HCT116 (cell line): ENCODE measurements around the gene TIE1. TPM values are rescaled to one million over a fixed set of nuclear protein-coding genes. Genes with fewer than 3 reads are reported as not detected.

Source experiments
- ATAC-seq: fragments of 200-7000 bp; cut with Tn5 transposase; 2 replicates; pipeline ENCODE4 v1.9.1; 2020; ENCODE audit warnings: mild to moderate bottlenecking, moderate library complexity
- BruUV-seq: library from RNA; stranded (reverse); fragments of 400-500 nt; replicated peaks from 2 replicates; lab custom pipeline; 2021; lab: Mats Ljungman, UMichigan
- CTCF ChIA-PET: fragments of 300-600 bp; sonication (Branson Sonifier 250); formaldehyde crosslinking; loops from one replicate; lab custom pipeline; 2021; ENCODE audit warnings: antibody characterized with exemption; lab: Charles Lee
- POLR2A ChIA-PET: fragments of 300-600, 350-600 bp; sonication (Branson Sonifier 250); formaldehyde crosslinking; loops from one replicate; lab custom pipeline; 2021; ENCODE audit warnings: antibody characterized with exemption; lab: Charles Lee
- RAD21 ChIA-PET, 2 experiments: fragments of 300-600 bp; sonication (Branson Sonifier 250); formaldehyde crosslinking; loops; one replicate each; lab custom pipeline; 2023; ENCODE audit warnings: low total read pairs in 2 of 2; ENCODE audit not compliant: uncharacterized antibody in 2 of 2, unreplicated experiment in 2 of 2, low non-redundant PET in 1 of 2; lab: Charles Lee
- DNase-seq: peaks from one replicate; pipeline ENCODE4 v3.0.0-alpha.2; 2010; ENCODE audit warnings: low read depth, low spot score
- H2AFZ ChIP-seq: fragments of 200-600 bp; shearing (Covaris generic), sonication (generic); 2 replicates; pipeline ENCODE4 v1.6.1; 2017; ENCODE audit warnings: low read depth, mixed run types, mixed read lengths, antibody characterized with exemption, low read length; ENCODE audit not compliant: poor library complexity, severe bottlenecking
- H3K27ac ChIP-seq: 2 replicates; pipeline ENCODE4 v1.5.1; 2012; ENCODE audit warnings: low read depth, low read length
- H3K27me3 ChIP-seq: fragments of 200-600 bp; sonication (generic); 2 replicates; pipeline ENCODE4 v1.6.1; 2016; ENCODE audit warnings: mixed run types, low read length, mixed read lengths; ENCODE audit not compliant: insufficient read depth
- H3K36me3 ChIP-seq, 2 experiments: fragments of 200-500 bp in 1 of 2; fragments of 200-600 bp in 1 of 2; sonication (Bioruptor generic) in 1 of 2; sonication (generic) in 1 of 2; 2 replicates each; pipeline versions ENCODE4 v1.5.1 to v1.6.1; 2014 to 2016; ENCODE audit warnings: low read length in 2 of 2, inconsistent platforms in 1 of 2, mixed read lengths in 1 of 2, mixed run types in 1 of 2; ENCODE audit not compliant: insufficient read depth in 2 of 2, control insufficient read depth in 1 of 2
- H3K4me1 ChIP-seq, 2 experiments: fragments of 200-600 bp in 1 of 2; sonication (generic) in 1 of 2; 2 replicates each; pipeline versions ENCODE4 v1.5.1 to v1.6.1; 2012 to 2017; ENCODE audit warnings: low read length in 2 of 2, inconsistent platforms in 1 of 2, mild to moderate bottlenecking in 1 of 2, mixed read lengths in 1 of 2, mixed run types in 1 of 2, moderate library complexity in 1 of 2; ENCODE audit not compliant: insufficient read depth in 2 of 2, control insufficient read depth in 1 of 2
- H3K4me2 ChIP-seq: fragments of 200-600 bp; sonication (generic); 2 replicates; pipeline ENCODE4 v1.6.1; 2017; ENCODE audit warnings: mixed run types, low read length, mixed read lengths
- H3K4me3 ChIP-seq, 2 experiments: fragments of 200-600 bp in 1 of 2; sonication (generic) in 1 of 2; replicated peaks in 1 of 2; 2 replicates each; pipeline ENCODE4 v1.5.1; 2011 to 2016; ENCODE audit warnings: low read length in 2 of 2, control low read depth in 1 of 2, low read depth in 1 of 2, mild to moderate bottlenecking in 1 of 2, mixed read lengths in 1 of 2, mixed run types in 1 of 2
- H3K79me2 ChIP-seq: fragments of 200-600 bp; sonication (generic); 2 replicates; pipeline ENCODE4 v1.6.1; 2017; ENCODE audit warnings: mild to moderate bottlenecking, mixed run types, low read length, moderate library complexity, mixed read lengths; ENCODE audit not compliant: insufficient read depth
- H3K9ac ChIP-seq: fragments of 200-600 bp; sonication (generic); 2 replicates; pipeline ENCODE4 v1.6.1; 2016; ENCODE audit warnings: low read length, mixed read lengths
- H3K9me2 ChIP-seq: fragments of 200-600 bp; sonication (generic), shearing (Covaris generic); 2 replicates; pipeline ENCODE4 v1.6.1; 2017; ENCODE audit warnings: mixed run types, mild to moderate bottlenecking, moderate library complexity; ENCODE audit not compliant: insufficient read depth
- H3K9me3 ChIP-seq, 2 experiments: fragments of 200-500 bp in 1 of 2; fragments of 200-600 bp in 1 of 2; sonication (Bioruptor generic) in 1 of 2; sonication (generic) in 1 of 2; 2 replicates each; pipeline ENCODE4 v1.6.1; 2014 to 2017; ENCODE audit warnings: low read length in 2 of 2, mixed read lengths in 2 of 2, inconsistent platforms in 1 of 2, low read depth in 1 of 2, mild to moderate bottlenecking in 1 of 2, mixed run types in 1 of 2, moderate library complexity in 1 of 2; ENCODE audit not compliant: control insufficient read depth in 1 of 2, insufficient read depth in 1 of 2
- H4K20me1 ChIP-seq: fragments of 200-600 bp; sonication (generic), shearing (Covaris generic); 2 replicates; pipeline ENCODE4 v1.6.1; 2017; ENCODE audit warnings: mixed run types, mild to moderate bottlenecking, moderate library complexity; ENCODE audit not compliant: insufficient read depth
- CBX3 ChIP-seq: IDR thresholded peaks from 2 replicates; pipeline ENCODE4 v1.6.1; 2012; ENCODE audit warnings: low read depth
- EGR1 ChIP-seq: IDR thresholded peaks from 2 replicates; pipeline ENCODE4 v1.6.1; 2012; ENCODE audit warnings: low read depth
- ELF1 ChIP-seq: IDR thresholded peaks from 2 replicates; pipeline ENCODE4 v1.6.1; 2012; ENCODE audit warnings: low read depth, borderline replicate concordance
- EZH2 ChIP-seq: fragments of 200-600 bp; sonication (generic); IDR thresholded peaks from 2 replicates; pipeline ENCODE4 v1.6.1; 2017; ENCODE audit warnings: antibody characterized with exemption, mixed run types
- FOSL1 ChIP-seq: IDR thresholded peaks from 2 replicates; pipeline ENCODE4 v1.6.1; 2012; ENCODE audit warnings: low read depth
- JUND ChIP-seq: IDR thresholded peaks from 2 replicates; pipeline ENCODE4 v1.6.1; 2012
- POLR2A ChIP-seq: IDR thresholded peaks from 2 replicates; pipeline ENCODE4 v1.7.0; 2011; ENCODE audit warnings: borderline replicate concordance; ENCODE audit not compliant: insufficient read depth, insufficient read length; ENCODE audit errors: extremely low read depth
- POLR2AphosphoS5 ChIP-seq: IDR thresholded peaks from 2 replicates; pipeline ENCODE4 v1.6.1; 2011; ENCODE audit warnings: mild to moderate bottlenecking, low read depth, low read length, moderate library complexity
- SP1 ChIP-seq: IDR thresholded peaks from 2 replicates; pipeline ENCODE4 v1.6.1; 2012; ENCODE audit warnings: low read depth
- SRF ChIP-seq: IDR thresholded peaks from 2 replicates; pipeline ENCODE4 v1.6.1; 2012; ENCODE audit warnings: low read depth
- TCF7L2 ChIP-seq: IDR thresholded peaks from 2 replicates; pipeline ENCODE4 v1.7.0; 2011; ENCODE audit warnings: borderline replicate concordance, inconsistent platforms; ENCODE audit not compliant: insufficient read depth, insufficient read length; ENCODE audit errors: extremely low read depth
- YY1 ChIP-seq: IDR thresholded peaks from 2 replicates; pipeline ENCODE4 v1.6.1; 2011; ENCODE audit warnings: low read length, low read depth, moderate library complexity, mild to moderate bottlenecking; ENCODE audit not compliant: insufficient replicate concordance; ENCODE audit errors: extremely low read depth
- ZFX ChIP-seq: fragments of 450-650 bp; IDR thresholded peaks from 2 replicates; pipeline ENCODE4 v1.6.1; 2017
- ZNF274 ChIP-seq: fragments of 200-500 bp; sonication (Bioruptor generic); IDR thresholded peaks from 2 replicates; pipeline ENCODE4 v1.6.1; 2014; ENCODE audit warnings: mild to moderate bottlenecking, low read depth, low read length, inconsistent platforms
- intact Hi-C: fragments of 100-400 bp; cut with micrococcal nuclease; formaldehyde crosslinking; loops from 2 replicates; pipeline ENCODE4 v1.10.0; 2022
- total RNA-seq: library from RNA; stranded (reverse); gene quantifications from one replicate; pipeline ENCODE4 v1.2.1, GENCODE V29; 2021; ENCODE audit not compliant: unreplicated experiment
- TF ChIP-seq, protein P1 (sequence below): IDR thresholded peaks from 2 replicates; pipeline ENCODE4 v1.6.1; 2012
- TF ChIP-seq, protein P2 (sequence below): IDR thresholded peaks from 2 replicates; pipeline ENCODE4 v1.6.1; 2012; ENCODE audit warnings: low read depth
- TF ChIP-seq, protein P3 (sequence below): IDR thresholded peaks from 2 replicates; pipeline ENCODE4 v1.6.1; 2011; ENCODE audit warnings: mild to moderate bottlenecking, low read length, moderate library complexity; ENCODE audit not compliant: insufficient replicate concordance; ENCODE audit errors: extremely low read depth

TIE1 gene
- total RNA-seq, 1 experiment from 2014 or later = not detected

DNA sequence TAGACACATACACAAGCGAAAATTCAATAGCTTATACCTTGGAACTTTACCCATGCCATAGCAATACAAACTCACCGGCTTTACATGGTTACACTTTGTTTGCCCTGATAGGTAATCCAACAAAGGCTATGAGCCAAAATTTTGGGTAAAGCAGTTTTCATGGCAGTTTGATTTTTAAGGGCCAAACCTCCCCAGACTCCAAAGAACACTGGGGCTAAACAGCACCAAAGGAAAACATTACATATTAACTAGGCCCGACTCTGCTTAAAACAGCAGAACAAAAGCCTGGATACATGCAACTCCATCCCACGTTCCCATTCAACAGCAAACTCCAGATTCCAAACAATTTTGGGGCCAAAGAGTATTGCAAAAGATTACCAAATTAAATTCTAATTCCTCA is 35.4 kb upstream of the TIE1 start:
- Histone ChIP-seq H3K27me3 (no peaks in the 10 kb centered on the region), H3K9ac (no peak overlapping the region), H3K4me1 (peaks cover 9 to 14% of the 10 kb centered on the region in 2 experiments), H3K9me2 (no peaks in the 10 kb centered on the region), H2AFZ (no peak overlapping the region), H3K79me2 (no peaks in the 10 kb centered on the region), H3K9me3 (peaks cover 0 to 11% of the 10 kb centered on the region in 2 experiments; a peak in 1 of 4 replicates), H3K4me2 (no peak overlapping the region), H4K20me1 (no peaks in the 10 kb centered on the region), H3K27ac (no peak overlapping the region), H3K36me3 (no peaks in the 10 kb centered on the region), H3K4me3 (no peak overlapping the region)
- DNase-seq = no peak
- CTCF ChIA-PET = no interaction called here
- POLR2A ChIA-PET = no interaction called here
- ATAC-seq = no peak
- intact Hi-C loops = no loop called here
- no TSS peak for BruUV-seq
- TF ChIP-seq CBX3 (no peak), ELF1 (no peak), JUND (no peak), POLR2AphosphoS5 (no peak), EGR1 (no peak), SRF (no peak)
- RAD21 ChIA-PET = no interaction called here

DNA sequence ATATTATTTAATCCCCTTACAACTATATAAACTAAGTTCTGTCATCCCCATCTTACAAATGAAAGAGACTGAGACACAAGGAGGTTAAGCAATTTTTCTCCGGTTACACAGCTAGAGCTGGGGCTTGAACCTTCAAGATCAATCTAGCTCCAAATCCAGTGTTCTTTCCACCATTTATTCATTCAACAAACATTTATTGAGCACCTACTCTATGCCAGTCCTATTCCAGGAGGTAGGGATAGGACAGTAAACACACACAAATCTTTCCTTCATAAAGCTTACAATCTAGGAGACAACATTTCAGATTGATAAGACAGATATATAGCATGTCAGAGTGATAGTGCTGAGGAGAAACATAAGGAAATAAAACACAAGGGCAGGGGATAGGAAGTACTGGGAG is 33.9 kb upstream of the TIE1 start:
- Histone ChIP-seq H3K4me1 (peaks cover 15 to 26% of the 10 kb centered on the region in 2 experiments), H3K36me3 (no peaks in the 10 kb centered on the region), H4K20me1 (no peaks in the 10 kb centered on the region), H2AFZ (no peak overlapping the region), H3K9me3 (peaks cover 0 to 11% of the 10 kb centered on the region in 2 experiments; a peak in 1 of 4 replicates), H3K27me3 (no peaks in the 10 kb centered on the region), H3K9me2 (no peaks in the 10 kb centered on the region), H3K4me2 (no peak overlapping the region), H3K27ac (no peak overlapping the region), H3K4me3 (no peak overlapping the region), H3K9ac (no peak overlapping the region), H3K79me2 (no peaks in the 10 kb centered on the region)
- CTCF ChIA-PET = no interaction called here
- no TSS peak for BruUV-seq
- POLR2A ChIA-PET = no interaction called here
- ATAC-seq (no peak), DNase-seq (no peak)
- RAD21 ChIA-PET = no interaction called here
- intact Hi-C loops = no loop called here
- TF ChIP-seq POLR2AphosphoS5 = no peak
- TF ChIP-seq, protein P1, sequence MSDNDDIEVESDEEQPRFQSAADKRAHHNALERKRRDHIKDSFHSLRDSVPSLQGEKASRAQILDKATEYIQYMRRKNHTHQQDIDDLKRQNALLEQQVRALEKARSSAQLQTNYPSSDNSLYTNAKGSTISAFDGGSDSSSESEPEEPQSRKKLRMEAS = no peak
- TF ChIP-seq SRF = no peak
- no peak for TF ChIP-seq ZFX
- TF ChIP-seq, protein P2, sequence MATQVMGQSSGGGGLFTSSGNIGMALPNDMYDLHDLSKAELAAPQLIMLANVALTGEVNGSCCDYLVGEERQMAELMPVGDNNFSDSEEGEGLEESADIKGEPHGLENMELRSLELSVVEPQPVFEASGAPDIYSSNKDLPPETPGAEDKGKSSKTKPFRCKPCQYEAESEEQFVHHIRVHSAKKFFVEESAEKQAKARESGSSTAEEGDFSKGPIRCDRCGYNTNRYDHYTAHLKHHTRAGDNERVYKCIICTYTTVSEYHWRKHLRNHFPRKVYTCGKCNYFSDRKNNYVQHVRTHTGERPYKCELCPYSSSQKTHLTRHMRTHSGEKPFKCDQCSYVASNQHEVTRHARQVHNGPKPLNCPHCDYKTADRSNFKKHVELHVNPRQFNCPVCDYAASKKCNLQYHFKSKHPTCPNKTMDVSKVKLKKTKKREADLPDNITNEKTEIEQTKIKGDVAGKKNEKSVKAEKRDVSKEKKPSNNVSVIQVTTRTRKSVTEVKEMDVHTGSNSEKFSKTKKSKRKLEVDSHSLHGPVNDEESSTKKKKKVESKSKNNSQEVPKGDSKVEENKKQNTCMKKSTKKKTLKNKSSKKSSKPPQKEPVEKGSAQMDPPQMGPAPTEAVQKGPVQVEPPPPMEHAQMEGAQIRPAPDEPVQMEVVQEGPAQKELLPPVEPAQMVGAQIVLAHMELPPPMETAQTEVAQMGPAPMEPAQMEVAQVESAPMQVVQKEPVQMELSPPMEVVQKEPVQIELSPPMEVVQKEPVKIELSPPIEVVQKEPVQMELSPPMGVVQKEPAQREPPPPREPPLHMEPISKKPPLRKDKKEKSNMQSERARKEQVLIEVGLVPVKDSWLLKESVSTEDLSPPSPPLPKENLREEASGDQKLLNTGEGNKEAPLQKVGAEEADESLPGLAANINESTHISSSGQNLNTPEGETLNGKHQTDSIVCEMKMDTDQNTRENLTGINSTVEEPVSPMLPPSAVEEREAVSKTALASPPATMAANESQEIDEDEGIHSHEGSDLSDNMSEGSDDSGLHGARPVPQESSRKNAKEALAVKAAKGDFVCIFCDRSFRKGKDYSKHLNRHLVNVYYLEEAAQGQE = no peak
- no peak for TF ChIP-seq TCF7L2
- no peak for TF ChIP-seq SP1
- TF ChIP-seq, protein P3, sequence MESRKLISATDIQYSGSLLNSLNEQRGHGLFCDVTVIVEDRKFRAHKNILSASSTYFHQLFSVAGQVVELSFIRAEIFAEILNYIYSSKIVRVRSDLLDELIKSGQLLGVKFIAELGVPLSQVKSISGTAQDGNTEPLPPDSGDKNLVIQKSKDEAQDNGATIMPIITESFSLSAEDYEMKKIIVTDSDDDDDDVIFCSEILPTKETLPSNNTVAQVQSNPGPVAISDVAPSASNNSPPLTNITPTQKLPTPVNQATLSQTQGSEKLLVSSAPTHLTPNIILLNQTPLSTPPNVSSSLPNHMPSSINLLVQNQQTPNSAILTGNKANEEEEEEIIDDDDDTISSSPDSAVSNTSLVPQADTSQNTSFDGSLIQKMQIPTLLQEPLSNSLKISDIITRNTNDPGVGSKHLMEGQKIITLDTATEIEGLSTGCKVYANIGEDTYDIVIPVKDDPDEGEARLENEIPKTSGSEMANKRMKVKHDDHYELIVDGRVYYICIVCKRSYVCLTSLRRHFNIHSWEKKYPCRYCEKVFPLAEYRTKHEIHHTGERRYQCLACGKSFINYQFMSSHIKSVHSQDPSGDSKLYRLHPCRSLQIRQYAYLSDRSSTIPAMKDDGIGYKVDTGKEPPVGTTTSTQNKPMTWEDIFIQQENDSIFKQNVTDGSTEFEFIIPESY = no peak
- TF ChIP-seq EZH2 = no peak
- no peak for TF ChIP-seq FOSL1
- no peak for TF ChIP-seq JUND
- no peak for TF ChIP-seq POLR2A
- TF ChIP-seq EGR1 = no peak
- no peak for TF ChIP-seq ZNF274
- TF ChIP-seq YY1 = no peak
